Hematopoietic multipotent progenitor cell treated with erythropoietin and hydrocortisone succinate and interleukin-3 and kit ligand, for 15 days (in vitro differentiated cells): ENCODE data around the gene RAP2C.

Experiments used
- DNase-seq: peaks from one replicate; pipeline ENCODE4 v3.0.0-alpha.2; 2015; ENCODE audit warnings: low spot score

Gene RAP2C

GRCh38 chrX:132219343-132219768 is at the start of gene RAP2C:
TSS of gene RAP2C (minus strand) at chrX:132219447. CDS start at chrX:132217268, 2,179 bp downstream.
- peak; percentile 72 for DNase-seq

- DNase-seq, result no peak
Measured at GRCh38 chrX:132267392-132267791, 48.1 kb upstream of the RAP2C start.

GRCh38 chrX:132266583-132267355 is 47.5 kb upstream of the RAP2C start:
- DNase-seq, result no peak

GRCh38 chrX:132263127-132263526 is 43.9 kb upstream of the RAP2C start:
- DNase-seq, result no peak

DNA sequence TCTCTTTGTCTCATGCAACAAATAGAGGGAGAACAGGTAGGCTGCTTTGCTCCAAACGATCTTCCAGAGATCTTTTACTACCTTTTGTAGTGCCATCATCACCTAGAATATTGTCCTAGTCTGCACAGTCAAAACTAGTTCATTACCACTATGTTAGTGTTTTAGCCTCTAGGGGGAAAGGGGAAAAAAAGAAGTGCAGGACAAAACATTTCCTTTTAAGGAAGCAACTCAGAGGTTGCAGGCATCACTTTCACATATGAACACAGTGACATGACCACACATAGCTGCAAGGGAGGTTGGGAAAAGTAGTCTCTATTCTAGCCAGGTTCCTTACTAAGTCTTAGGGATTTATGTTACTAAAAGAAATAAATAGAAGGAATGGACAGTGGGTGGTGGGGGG is 39.3 kb upstream of the RAP2C start:
- no peak for DNase-seq

DNA sequence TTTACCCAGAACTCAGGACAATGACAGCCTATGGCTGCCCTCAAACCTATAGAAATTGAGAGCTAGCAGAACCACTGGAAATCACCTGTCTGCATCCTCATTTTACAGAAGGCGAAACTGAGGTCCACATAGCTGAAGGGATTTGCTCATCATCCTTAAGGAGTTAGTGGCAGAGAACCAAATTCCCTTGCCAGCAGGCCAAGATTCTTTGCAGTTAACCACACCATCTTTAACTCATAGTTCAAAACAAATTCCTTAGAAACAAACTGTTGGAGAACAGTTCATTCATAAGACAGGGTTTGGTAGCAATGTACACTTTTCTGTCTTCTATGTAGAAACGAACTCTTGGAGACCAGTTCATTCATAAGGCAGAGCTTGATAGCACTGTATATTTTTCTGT is 37.9 kb upstream of the RAP2C start:
- no peak for DNase-seq

- no peak for DNase-seq
Measured at GRCh38 chrX:132236121-132236520, 16.9 kb upstream of the RAP2C start.

GRCh38 chrX:132235488-132235887 is 16.2 kb upstream of the RAP2C start:
- DNase-seq, result no peak

DNA sequence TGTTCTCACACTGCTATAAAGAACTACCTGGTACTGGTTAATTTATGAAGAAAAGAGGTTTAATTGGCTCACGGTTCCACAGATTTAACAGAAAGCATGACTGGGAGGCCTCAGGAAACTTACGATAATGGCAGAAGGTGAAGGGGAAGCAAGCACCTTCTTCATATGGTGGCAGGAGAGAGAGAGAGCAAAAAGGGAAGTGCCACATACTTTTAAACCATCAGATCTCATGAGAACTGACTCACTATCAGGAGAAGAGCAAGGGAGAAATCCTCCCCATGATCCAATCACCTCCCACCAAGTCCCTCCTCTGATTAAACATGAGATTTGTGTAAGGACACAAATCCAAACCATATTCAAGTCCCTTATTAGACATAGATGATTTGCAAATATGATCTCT is 12.3 kb upstream of the RAP2C start:
- no peak for DNase-seq

GRCh38 chrX:132227383-132228112 is 8.3 kb upstream of the RAP2C start:
- DNase-seq, result no peak

DNA sequence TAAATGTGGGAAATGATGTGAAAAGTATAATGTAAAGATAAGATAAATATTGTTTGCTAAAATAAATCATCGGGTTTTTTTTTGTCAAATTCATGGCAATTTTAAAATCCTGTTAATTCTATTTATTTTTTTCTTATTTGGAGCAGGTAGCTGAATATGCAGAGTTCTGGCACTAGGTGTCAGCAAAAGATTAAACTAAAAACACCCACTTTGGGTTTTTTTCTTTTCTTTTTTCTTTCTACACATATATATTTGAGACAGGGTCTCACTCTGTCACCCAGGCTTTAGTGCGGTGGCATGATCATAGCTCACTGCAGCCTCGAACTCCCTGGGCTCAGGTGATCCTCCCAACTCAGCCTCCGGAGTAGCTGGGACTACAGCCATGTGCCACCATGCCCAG is 6.9 kb upstream of the RAP2C start:
- peak; percentile 3 for DNase-seq

DNA sequence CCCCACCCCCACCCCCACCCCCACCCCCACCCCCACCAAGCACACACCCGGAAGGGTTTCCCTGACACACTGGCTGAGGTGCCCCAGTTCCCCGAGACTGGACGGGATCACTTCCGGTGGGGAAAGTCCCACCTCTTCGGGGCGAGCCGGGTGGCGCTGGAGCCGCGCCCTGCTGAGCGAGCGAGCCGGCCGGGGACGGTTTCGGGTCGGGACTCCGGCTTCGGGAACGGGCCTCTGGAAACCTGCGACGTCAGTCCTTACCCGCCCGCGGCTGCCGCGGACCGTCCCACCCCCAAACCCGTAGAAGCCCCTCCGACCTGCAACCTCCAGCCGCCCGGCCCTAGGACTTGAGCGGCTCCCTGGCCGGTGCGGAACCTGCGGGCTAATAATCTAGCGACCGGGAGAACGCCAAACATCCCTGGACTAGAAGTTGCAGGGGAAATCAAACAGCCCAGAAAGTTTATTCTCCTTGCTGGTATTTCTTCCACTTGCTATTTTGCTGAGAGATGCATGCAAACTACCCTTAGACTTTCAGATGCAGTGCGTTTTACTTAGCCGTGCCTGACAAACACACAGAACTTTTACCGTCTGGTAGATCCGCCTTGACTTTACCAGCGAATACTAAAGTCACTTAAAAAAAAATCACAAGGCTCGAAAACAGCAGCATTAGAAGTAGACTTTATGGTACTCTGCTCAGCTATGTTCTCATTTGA is 991 bp downstream of the RAP2C start:
- DNase-seq, result peak; percentile 78

GRCh38 chrX:132217203-132218073 is 1.8 kb downstream of the RAP2C start:
- DNase-seq, result peak; percentile 50

- DNase-seq, result peak; percentile 2
Measured at GRCh38 chrX:132216806-132217202, 2.4 kb downstream of the RAP2C start.

DNA sequence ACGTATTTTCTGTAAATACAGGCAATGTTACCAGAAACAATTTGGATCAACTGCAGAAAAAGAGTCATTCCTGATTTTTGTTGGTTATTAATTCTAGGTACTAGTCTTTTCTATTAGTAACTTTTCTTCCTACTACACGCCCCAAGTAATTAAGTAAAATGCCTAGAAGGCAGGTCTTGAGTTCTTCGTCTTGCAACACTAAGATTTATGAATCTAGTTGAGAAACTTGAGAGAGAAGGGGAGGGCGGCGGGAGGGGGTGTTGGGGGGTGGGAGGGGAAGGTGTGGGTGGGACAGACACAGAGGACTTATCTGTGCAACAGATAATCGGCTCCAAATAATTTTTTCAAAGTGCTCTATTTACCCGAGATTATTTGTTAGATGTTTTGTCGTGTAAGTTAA is 3.0 kb downstream of the RAP2C start:
- no peak for DNase-seq

DNA sequence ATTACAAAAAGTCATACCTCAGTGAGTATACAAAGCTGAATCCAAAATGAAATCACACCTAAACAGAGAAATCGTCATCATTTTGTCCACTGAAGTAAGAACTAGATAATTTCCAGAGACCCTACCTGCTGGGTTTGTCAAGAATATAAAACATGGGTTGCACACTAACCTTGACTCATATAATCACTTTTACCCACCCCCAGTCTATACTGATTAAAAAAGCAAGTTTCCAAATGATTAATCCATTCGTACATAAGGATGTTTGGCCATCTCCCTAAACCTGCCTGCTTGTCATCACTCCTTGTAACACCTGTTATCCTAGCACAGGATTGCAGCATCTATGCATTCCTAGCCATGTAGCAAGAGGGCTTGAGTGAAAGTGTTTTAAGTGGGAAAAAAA is 4.7 kb downstream of the RAP2C start:
- DNase-seq, result no peak

DNA sequence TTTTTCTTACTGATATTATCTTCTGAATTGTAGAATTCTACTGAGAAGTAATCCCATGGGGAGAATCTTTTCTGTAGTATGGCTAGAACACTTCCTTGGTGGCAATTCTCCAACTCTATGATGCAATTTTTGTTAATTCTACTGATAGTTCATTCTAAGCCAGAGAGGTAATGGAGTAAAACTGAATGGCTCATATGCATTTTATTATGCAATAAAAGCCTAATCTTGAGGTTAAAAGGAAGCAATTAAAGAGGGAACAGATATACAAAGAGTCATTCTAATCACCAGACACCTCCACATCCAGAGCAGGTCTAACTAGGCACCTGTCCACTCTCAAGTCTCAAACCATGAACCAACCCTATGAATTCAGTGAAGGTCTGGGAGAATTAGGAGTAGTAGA is 9.7 kb downstream of the RAP2C start:
- DNase-seq, result no peak

DNA sequence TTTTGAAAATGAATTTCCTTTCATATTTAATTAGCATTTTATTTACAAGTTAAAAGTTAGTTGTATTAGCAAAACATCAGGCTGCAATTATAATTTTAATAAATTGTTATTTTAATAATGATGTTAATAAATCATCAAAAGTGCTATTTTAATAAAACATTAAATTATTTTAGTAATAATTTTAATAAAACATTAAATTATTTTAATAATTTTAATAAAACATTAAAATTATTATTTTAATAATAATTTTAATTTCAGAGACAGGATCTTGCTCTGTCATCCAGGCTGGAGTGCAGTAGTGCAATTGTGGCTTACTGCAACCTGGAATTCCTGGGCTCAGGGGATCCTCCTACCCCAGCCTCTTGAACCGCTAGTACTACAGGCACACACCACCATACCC is 10.8 kb downstream of the RAP2C start:
- DNase-seq, result no peak

- DNase-seq, result no peak
Measured at GRCh38 chrX:132207996-132208395, 11.3 kb downstream of the RAP2C start.

DNA sequence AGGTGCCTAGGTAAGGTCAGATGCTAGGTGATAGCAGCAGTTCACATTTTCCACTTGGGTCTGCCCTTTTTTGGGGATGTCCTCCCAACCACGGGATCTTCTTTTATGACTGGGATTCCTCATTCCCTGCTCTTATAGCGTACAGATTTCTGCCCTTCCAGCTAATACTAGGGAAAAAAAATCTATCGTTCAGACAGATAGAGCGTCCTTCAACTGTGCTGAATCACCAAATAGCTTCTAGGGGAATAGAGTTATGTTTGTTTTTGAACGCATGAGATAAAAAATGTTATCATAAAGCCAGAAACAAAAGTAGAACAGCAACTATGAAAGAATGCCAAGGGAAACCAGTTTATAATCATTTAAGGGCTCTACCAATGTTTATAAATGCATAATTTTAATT is 13.0 kb downstream of the RAP2C start:
- no peak for DNase-seq

DNA sequence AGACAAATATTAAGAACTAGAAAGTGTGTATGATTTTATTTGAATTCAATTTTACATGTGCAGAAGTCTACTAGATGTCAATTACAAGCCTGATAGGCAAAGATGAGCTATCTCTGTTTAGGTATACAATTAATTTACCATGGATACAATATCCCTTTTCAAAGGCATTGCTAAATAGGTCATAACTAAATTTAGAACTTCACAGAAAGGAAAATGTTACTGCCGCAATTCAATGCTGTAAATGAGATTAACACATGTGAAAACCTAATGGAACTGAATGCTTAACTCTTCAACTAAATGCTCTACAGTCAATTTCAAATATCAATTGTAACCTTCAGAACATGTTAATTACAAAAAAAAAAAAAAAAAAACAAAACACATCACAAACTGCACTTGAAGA is 14.6 kb downstream of the RAP2C start:
- DNase-seq, result no peak

DNA sequence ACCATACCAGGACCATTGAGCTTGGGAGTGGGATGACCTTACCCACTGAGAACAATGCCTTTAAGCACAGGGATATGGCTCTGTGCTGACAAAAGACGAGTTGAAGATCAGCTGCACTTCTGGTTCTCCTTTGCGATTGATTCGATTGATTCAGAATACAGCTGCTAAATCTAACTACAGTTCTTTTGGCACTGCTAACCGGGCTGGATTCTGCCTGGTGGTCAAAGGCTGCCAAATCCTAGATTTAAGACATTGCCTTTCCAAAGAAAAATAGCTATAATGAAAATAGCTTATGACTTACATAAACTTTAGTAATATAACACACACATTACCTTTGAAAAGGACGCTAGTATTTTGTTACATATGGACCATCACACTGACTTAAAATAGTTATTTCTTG is 18.3 kb downstream of the RAP2C start:
- no peak for DNase-seq
